Colon (tissue), 2 donors: ENCODE data around the gene KLHL22.
"Not testable (repeated sequence)": the region's sequence is repeated elsewhere in the genome, so short reads cannot be mapped to it uniquely, and the experiment has no call there.

Source experiments
- FAIRE-seq: peaks from 2 replicates; lab custom pipeline; 2012; peaks lifted over from hg19 to GRCh38; lab: Jason Lieb, UNC
- donor health status: control.
- donor health status: control.

The KLHL22 gene

GRCh38 chr22:20469110-20469868 lies 26.3 kb downstream of the KLHL22 start:
- no peak for FAIRE-seq

GRCh38 chr22:20466659-20467379 lies 28.8 kb downstream of the KLHL22 start:
- FAIRE-seq: no peak

GRCh38 chr22:20465759-20466077 lies 29.9 kb downstream of the KLHL22 start:
- no peak for FAIRE-seq

GRCh38 chr22:20464912-20465758 lies 30.5 kb downstream of the KLHL22 start:
- no peak for FAIRE-seq

- no peak for FAIRE-seq
These were observed 31.4 kb downstream of the KLHL22 start for GRCh38 chr22:20464096-20464614.

GRCh38 chr22:20463324-20464095 lies 32.1 kb downstream of the KLHL22 start:
- FAIRE-seq: no peak

- no peak for FAIRE-seq
These were observed 35.7 kb downstream of the KLHL22 start for GRCh38 chr22:20459862-20460261.

- FAIRE-seq: no peak
These were observed 36.4 kb downstream of the KLHL22 start for GRCh38 chr22:20459152-20459542.

GRCh38 chr22:20458530-20459151 lies 37.0 kb downstream of the KLHL22 start:
- no peak for FAIRE-seq

- no peak for FAIRE-seq
These were observed 37.9 kb downstream of the KLHL22 start for GRCh38 chr22:20457506-20458240.

GRCh38 chr22:20456722-20457076 lies 38.9 kb downstream of the KLHL22 start:
- FAIRE-seq: no peak

- FAIRE-seq: no peak
These were observed 39.4 kb downstream of the KLHL22 start for GRCh38 chr22:20456064-20456721.

- no peak for FAIRE-seq
These were observed 39.9 kb downstream of the KLHL22 start for GRCh38 chr22:20455709-20456063.

- FAIRE-seq: no peak
These were observed 42.4 kb downstream of the KLHL22 start for GRCh38 chr22:20453222-20453621.

GRCh38 chr22:20451920-20452319 lies 43.7 kb downstream of the KLHL22 start:
- no peak for FAIRE-seq

- not testable (repeated sequence) for FAIRE-seq
These were observed 44.3 kb downstream of the KLHL22 start for GRCh38 chr22:20451129-20451778.

- no peak for FAIRE-seq
These were observed 45.1 kb downstream of the KLHL22 start for GRCh38 chr22:20450551-20450906.

GRCh38 chr22:20449819-20450550 lies 45.6 kb downstream of the KLHL22 start:
- FAIRE-seq: no peak

- FAIRE-seq: no peak
These were observed 47.0 kb downstream of the KLHL22 start for GRCh38 chr22:20448630-20449029.
